Heart right ventricle (tissue), 16 donors: ENCODE results near the gene MYH3. TPM values are rescaled to one million over a fixed set of nuclear protein-coding genes. Genes with fewer than 3 reads are reported as not detected.

Experiments used
- ATAC-seq, 8 donors: fragments of 200-7000 bp; cut with Tn5 transposase; one replicate each; pipeline ENCODE4 v1.9.1; 2020; ENCODE audit warnings: mild to moderate bottlenecking in 8 of 8, moderate library complexity in 8 of 8, moderate number of reproducible peaks in 1 of 8
- DNase-seq, 2 donors: peaks; one replicate each; pipeline ENCODE4 v3.0.0-alpha.2; 2020
- H3K27ac ChIP-seq, 10 donors: fragments of 200-600 bp; sonication (generic) in 2 of 10; one replicate each; pipeline versions ENCODE4 v1.5.0 to v1.8.0; 2020 to 2022; ENCODE audit warnings: mild to moderate bottlenecking in 3 of 10
- H3K27me3 ChIP-seq, 7 donors: fragments of 200-600 bp; one replicate each; pipeline ENCODE4 v1.8.0; 2021 to 2022; ENCODE audit warnings: mild to moderate bottlenecking in 2 of 7
- H3K36me3 ChIP-seq, 9 donors: fragments of 200-600 bp; sonication (generic) in 1 of 9; one replicate each; pipeline versions ENCODE4 v1.5.0 to v1.8.0; 2020 to 2022; ENCODE audit warnings: mild to moderate bottlenecking in 2 of 9
- H3K4me1 ChIP-seq, 9 donors: fragments of 200-600 bp; sonication (generic) in 1 of 9; one replicate each; pipeline versions ENCODE4 v1.5.0 to v1.8.0; 2020 to 2022; ENCODE audit warnings: mild to moderate bottlenecking in 4 of 9
- H3K4me3 ChIP-seq, 10 donors: fragments of 200-600 bp; sonication (generic) in 2 of 10; one replicate each; pipeline versions ENCODE4 v1.5.0 to v1.8.0; 2020 to 2022; ENCODE audit warnings: mild to moderate bottlenecking in 7 of 10, moderate library complexity in 2 of 10
- H3K9me3 ChIP-seq, 11 donors: fragments of 200-600 bp in 10 of 11; sonication (generic) in 2 of 11; one replicate each; pipeline versions ENCODE4 v1.5.0 to v1.8.0; 2013 to 2022; ENCODE audit warnings: mild to moderate bottlenecking in 2 of 11, control low read depth in 1 of 11, moderate library complexity in 1 of 11
- WGBS, 2 donors: extraction: QIAGEN DNeasy Blood & Tissue Kit; methylation state at CpG; one replicate each; pipeline ENCODE4 v1.1.7; 2013; ENCODE audit warnings: inconsistent platforms in 1 of 2; 5-methylcytosine and 5-hydroxymethylcytosine counted together
- intact Hi-C, 10 donors: fragments of 100-400 bp; cut with DNase I; formaldehyde crosslinking; loops; one replicate each; pipeline versions ENCODE4 v1.11.1 to v1.14.2; 2022
- polyA plus RNA-seq, 2 donors: library from polyadenylated mRNA; stranded (reverse); fragments of 200-250 nt; gene quantifications; one replicate each; pipeline ENCODE4 v1.2.3, GENCODE V29; 2013
- total RNA-seq, 10 donors: library from RNA; stranded (reverse); fragmentation: NEBNext Ultra II Directional in 3 of 10; extraction: Animal tissue kit (Norgen Biotek cat#: 25700) in 3 of 10; gene quantifications; one replicate each; pipeline versions ENCODE4 v1.2.1 to v1.2.4, GENCODE V29; 2021 to 2023
- TF ChIP-seq, protein P1 (sequence below), 9 donors: fragments of 200-600 bp; sonication (generic) in 2 of 9; IDR thresholded peaks; one replicate each; pipeline versions ENCODE4 v1.5.0 to v1.8.0; 2021 to 2022; ENCODE audit warnings: antibody characterized with exemption in 9 of 9, mild to moderate bottlenecking in 5 of 9, moderate library complexity in 1 of 9
- donor health status: Arrhythmogenic right ventricular cardiomyopathy.
- donor health status: ischemic (EF 13 %, LVEDD 7.1; RV severe dilation, severe dysfunction).
- donor health status: healthy with polysubstance abuse.
- donor health status: DM: no; HTN: yes; CAD: no.
- donor health status: DM: no; HTN: no; CAD: no.
- donor health status: ischemic (EF 25% LVEDD 6.9; RV normal size, moderate dysfunction).
- donor health status: ischemic (EF 25% LVEDD 5.7; RV mildly dilated, moderate dysfunction).
- donor health status: healthy.
- donor health status: DM: yes; HTN: yes; CAD: no.
- donor health status: Ischemic cardiomyopathy.
- donor health status: ischemic (EF 35%, LVEDD 5.7; RV mildly dilated, moderate dysfunction).
- donor health status: nonischemic (EF 11% LVEDD 7.7; RV severe dilation, severe dysfunction).
- donor health status: DM: yes; HTN: yes; CAD: no.
- donor health status: PGD.
- donor health status: ischemic (EF 29% LVEDD 5.4; RV normal size, mild dysfunction).
- donor health status: nonischemic (EF 23%, LVEDD 6.1; RV moderate dilation, normal function).

The MYH3 gene
- total and polyA plus RNA-seq, 12 donors = 0.12 to 1.4 (median 0.75) TPM

- no peaks in the 10 kb centered on the region for H3K4me1 ChIP-seq
- DNase-seq (no peak), ATAC-seq (no peak)
- TF ChIP-seq, protein P1, sequence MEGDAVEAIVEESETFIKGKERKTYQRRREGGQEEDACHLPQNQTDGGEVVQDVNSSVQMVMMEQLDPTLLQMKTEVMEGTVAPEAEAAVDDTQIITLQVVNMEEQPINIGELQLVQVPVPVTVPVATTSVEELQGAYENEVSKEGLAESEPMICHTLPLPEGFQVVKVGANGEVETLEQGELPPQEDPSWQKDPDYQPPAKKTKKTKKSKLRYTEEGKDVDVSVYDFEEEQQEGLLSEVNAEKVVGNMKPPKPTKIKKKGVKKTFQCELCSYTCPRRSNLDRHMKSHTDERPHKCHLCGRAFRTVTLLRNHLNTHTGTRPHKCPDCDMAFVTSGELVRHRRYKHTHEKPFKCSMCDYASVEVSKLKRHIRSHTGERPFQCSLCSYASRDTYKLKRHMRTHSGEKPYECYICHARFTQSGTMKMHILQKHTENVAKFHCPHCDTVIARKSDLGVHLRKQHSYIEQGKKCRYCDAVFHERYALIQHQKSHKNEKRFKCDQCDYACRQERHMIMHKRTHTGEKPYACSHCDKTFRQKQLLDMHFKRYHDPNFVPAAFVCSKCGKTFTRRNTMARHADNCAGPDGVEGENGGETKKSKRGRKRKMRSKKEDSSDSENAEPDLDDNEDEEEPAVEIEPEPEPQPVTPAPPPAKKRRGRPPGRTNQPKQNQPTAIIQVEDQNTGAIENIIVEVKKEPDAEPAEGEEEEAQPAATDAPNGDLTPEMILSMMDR (IDR thresholded peaks at IDR 0.05) = no peak
- intact Hi-C loops = no loop called here
- no peaks in the 10 kb centered on the region for H3K9me3 ChIP-seq
- WGBS, 2 donors = 92 to 93% methylated on average over 15 of the region's 15 CpGs
- H3K27ac ChIP-seq = no peak overlapping the region
- H3K36me3 ChIP-seq = peaks cover 0 to 35% (median 0%) of the 10 kb centered on the region in 9 donors
- H3K27me3 ChIP-seq = no peaks in the 10 kb centered on the region
- H3K4me3 ChIP-seq = no peak overlapping the region
Measured at GRCh38 chr17:10633738-10634379, 23.2 kb downstream of the MYH3 start.

DNA sequence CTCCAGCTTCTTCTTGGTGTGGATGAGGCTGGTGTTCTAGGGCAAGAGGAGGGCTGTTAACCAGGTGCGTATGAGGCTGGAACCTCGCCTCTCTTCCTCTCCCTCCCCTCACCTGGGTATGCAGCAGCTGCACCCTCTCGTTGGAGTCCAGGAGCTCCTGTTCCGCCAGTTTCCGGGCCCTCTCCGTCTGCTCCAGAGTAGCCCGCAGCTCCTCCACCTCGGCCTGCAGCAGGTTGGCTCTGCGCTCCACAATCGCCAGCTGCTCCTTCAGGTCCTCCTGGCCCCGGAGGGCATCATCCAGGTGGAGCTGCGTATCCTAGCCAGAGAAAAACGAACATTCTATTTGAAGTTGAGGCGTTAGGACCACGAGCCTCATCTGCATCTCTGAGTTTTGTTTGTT lies 25.4 kb downstream of the MYH3 start:
- no peak overlapping the region for H3K4me3 ChIP-seq
- no peaks in the 10 kb centered on the region for H3K27me3 ChIP-seq
- no peaks in the 10 kb centered on the region for H3K9me3 ChIP-seq
- WGBS, 2 donors = 87 to 90% methylated on average over 15 of the region's 15 CpGs
- H3K27ac ChIP-seq = no peak overlapping the region
- intact Hi-C loops = no loop called here
- peaks cover 0 to 25% (median 0%) of the 10 kb centered on the region in 9 donors for H3K36me3 ChIP-seq
- no peaks in the 10 kb centered on the region for H3K4me1 ChIP-seq
- ATAC-seq = no peak
- no peak for DNase-seq
- TF ChIP-seq, protein P1 (IDR thresholded peaks at IDR 0.05) = no peak

- TF ChIP-seq, protein P1 (IDR thresholded peaks at IDR 0.05) = peak; percentile 30 to 79 (median 66)
- DNase-seq (no peak), ATAC-seq (no peak)
- Histone ChIP-seq H3K36me3 (peaks cover 0 to 25% (median 0%) of the 10 kb centered on the region in 9 donors), H3K9me3 (no peaks in the 10 kb centered on the region), H3K4me1 (no peaks in the 10 kb centered on the region), H3K27ac (no peak overlapping the region), H3K4me3 (no peak overlapping the region), H3K27me3 (no peaks in the 10 kb centered on the region)
- WGBS, 2 donors = 50 to 52% methylated on average over 18 of the region's 18 CpGs
- intact Hi-C loops = no loop called here
Measured at GRCh38 chr17:10631048-10631700, 25.9 kb downstream of the MYH3 start.

GRCh38 chr17:10629706-10630105 lies 27.4 kb downstream of the MYH3 start:
- ATAC-seq (no peak), DNase-seq (no peak)
- Histone ChIP-seq H3K36me3 (peaks cover 0 to 15% (median 0%) of the 10 kb centered on the region in 9 donors), H3K9me3 (no peaks in the 10 kb centered on the region), H3K27me3 (no peaks in the 10 kb centered on the region), H3K4me1 (no peaks in the 10 kb centered on the region), H3K27ac (no peak overlapping the region), H3K4me3 (no peak overlapping the region)
- intact Hi-C loops = no loop called here
- 91 to 92% methylated on average over 12 of the region's 12 CpGs for WGBS, 2 donors
- TF ChIP-seq, protein P1 (IDR thresholded peaks at IDR 0.05) = no peak
